HFF-Myc (cell line): ENCODE results near the gene TPM1.

ENCODE experiments used
- DNase-seq: peaks from one replicate; pipeline ENCODE4 v3.0.0-alpha.2; 2011; ENCODE audit warnings: low read depth; ENCODE audit errors: extremely low read depth
- H3K4me3 ChIP-seq: replicated peaks from 2 replicates; pipeline ENCODE4 v1.5.1; 2011; ENCODE audit warnings: low read depth, mild to moderate bottlenecking, control low read depth, low read length
- CTCF ChIP-seq: IDR thresholded peaks from 2 replicates; pipeline ENCODE4 v1.5.1; 2012; ENCODE audit warnings: mild to moderate bottlenecking, low read depth, low read length, control low read depth; ENCODE audit errors: missing control alignments

Gene TPM1

GRCh38 chr15:63016234-63016633, 26.3 kb upstream of the TPM1 start:
- H3K4me3 ChIP-seq: no peak overlapping the region
- no peak for DNase-seq
- no peak for TF ChIP-seq CTCF

DNA sequence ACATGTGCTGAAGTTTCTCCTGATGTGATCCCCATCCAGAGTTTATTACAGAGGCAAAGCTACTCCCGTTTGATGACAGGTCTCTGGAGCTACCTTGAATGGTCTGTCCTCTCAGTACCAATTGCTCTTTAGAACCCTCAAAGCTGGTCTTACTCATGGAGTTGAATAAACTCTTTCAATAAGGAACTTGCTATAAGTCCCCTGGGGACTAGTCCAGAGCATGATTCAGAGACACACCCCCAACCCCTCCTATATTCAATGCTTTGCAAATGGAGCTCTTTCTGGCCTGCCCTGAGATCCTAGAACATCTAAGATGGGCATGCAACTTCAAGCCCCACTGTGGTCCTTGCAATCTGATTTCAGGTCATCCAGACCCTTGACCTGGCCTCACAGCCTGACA, 23.9 kb upstream of the TPM1 start:
- no peak overlapping the region for H3K4me3 ChIP-seq
- TF ChIP-seq CTCF: no peak
- no peak for DNase-seq

DNA sequence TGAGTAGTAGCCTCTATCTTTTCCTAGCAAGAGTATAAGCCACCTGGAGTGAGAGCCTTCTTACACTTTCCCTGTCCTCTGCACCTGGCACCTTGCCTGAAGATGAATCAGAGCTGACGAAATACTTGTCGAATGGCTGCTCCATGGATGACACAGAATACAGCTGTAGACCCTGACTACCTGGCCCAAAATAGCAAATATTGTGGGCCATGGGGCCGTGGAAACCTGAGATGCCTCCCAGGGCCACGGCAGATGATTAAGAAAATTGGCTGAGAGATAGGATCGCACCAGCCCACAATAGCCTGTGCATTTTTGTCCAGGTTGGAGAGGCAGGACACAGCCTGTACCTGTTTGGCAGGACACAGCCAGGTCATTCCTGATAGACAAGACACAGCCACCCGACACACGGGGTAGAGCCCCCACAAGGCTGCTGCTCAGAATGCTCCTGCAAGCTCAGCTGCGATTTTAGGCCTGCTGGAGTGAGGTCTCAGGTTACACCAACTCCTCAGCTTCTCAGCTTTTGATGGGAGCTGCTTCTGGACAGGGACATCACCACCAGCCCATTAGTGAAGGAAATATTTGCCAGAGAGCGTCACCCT, 22.9 kb upstream of the TPM1 start:
- TF ChIP-seq CTCF: no peak
- peak; percentile 72 for DNase-seq
- no peak overlapping the region for H3K4me3 ChIP-seq

GRCh38 chr15:63020128-63020527, 22.4 kb upstream of the TPM1 start:
- DNase-seq: no peak
- no peak for TF ChIP-seq CTCF
- H3K4me3 ChIP-seq: no peak overlapping the region

GRCh38 chr15:63020759-63021430, 21.7 kb upstream of the TPM1 start:
- no peak for DNase-seq
- TF ChIP-seq CTCF: no peak
- no peak overlapping the region for H3K4me3 ChIP-seq

- no peak for DNase-seq
- H3K4me3 ChIP-seq: no peak overlapping the region
- TF ChIP-seq CTCF: no peak
Observed at GRCh38 chr15:63022181-63022580, 20.4 kb upstream of the TPM1 start.
